BE2C (cell line): ENCODE measurements around the gene C4A. TPM values are rescaled to one million over a fixed set of nuclear protein-coding genes. Genes with fewer than 3 reads are reported as not detected.
"Not testable (repeated sequence)": the region's sequence is repeated elsewhere in the genome, so short reads cannot be mapped to it uniquely, and the experiment has no call there.

ENCODE experiments used
- DNase-seq: peaks from one replicate; pipeline ENCODE4 v3.0.0-alpha.2; 2020
- H3K27me3 ChIP-seq: fragments of 250-450 bp; sonication (Bioruptor Pico); 2 replicates; pipeline ENCODE4 v1.5.1; 2020; ENCODE audit warnings: mild to moderate bottlenecking
- H3K36me3 ChIP-seq: fragments of 250-450 bp; sonication (Bioruptor Pico); 2 replicates; pipeline ENCODE4 v1.5.1; 2020; ENCODE audit warnings: mild to moderate bottlenecking
- H3K4me1 ChIP-seq: fragments of 250-450 bp; sonication (Bioruptor Pico); 2 replicates; pipeline ENCODE4 v1.5.1; 2020
- H3K4me3 ChIP-seq: 2 replicates; pipeline ENCODE4 v1.5.1; 2011; ENCODE audit warnings: low read depth, low read length
- H3K9me3 ChIP-seq: fragments of 250-450 bp; sonication (Bioruptor Pico); 2 replicates; pipeline ENCODE4 v1.5.1; 2020
- CTCF ChIP-seq: IDR thresholded peaks from 2 replicates; pipeline ENCODE4 v1.5.1; 2012; ENCODE audit warnings: mild to moderate bottlenecking, low read depth, low read length
- polyA plus RNA-seq: library from polyadenylated mRNA; unstranded; fragments of >200 nt; gene quantifications from one replicate; pipeline ENCODE4 v1.2.1, GENCODE V29; 2012; ENCODE audit warnings: low read depth, missing spikeins; ENCODE audit not compliant: insufficient read length, insufficient read depth

The C4A gene
- 3.4 TPM for polyA plus RNA-seq

GRCh38 chr6:31981744-31982143 is at the start of gene C4A:
C4A (plus strand) TSS chr6:31982057; CDS start chr6:31982108, 51 bp downstream.
- H3K36me3 ChIP-seq, DNase-seq, H3K4me1 ChIP-seq, H3K4me3 ChIP-seq, H3K9me3 ChIP-seq, H3K27me3 ChIP-seq: not testable (repeated sequence)

- H3K9me3 ChIP-seq, H3K4me1 ChIP-seq, DNase-seq, H3K4me3 ChIP-seq, H3K27me3 ChIP-seq, H3K36me3 ChIP-seq: not testable (repeated sequence)
Measured at GRCh38 chr6:31932137-31932536, 49.7 kb upstream of the C4A start.

- Histone ChIP-seq H3K36me3 (no peaks in the 10 kb centered on the region), H3K4me3 (no peak overlapping the region), H3K27me3 (no peaks in the 10 kb centered on the region), H3K4me1 (no peaks in the 10 kb centered on the region), H3K9me3 (no peaks in the 10 kb centered on the region; the same call in 1 of the 2 replicates)
- no peak for TF ChIP-seq CTCF
- no peak for DNase-seq
Measured at GRCh38 chr6:31933537-31933936, 48.3 kb upstream of the C4A start.

- H3K4me1 ChIP-seq: no peaks in the 10 kb centered on the region; the same call in 1 of the 2 replicates
- no peaks in the 10 kb centered on the region for H3K36me3 ChIP-seq
- DNase-seq: no peak
- no peaks in the 10 kb centered on the region for H3K27me3 ChIP-seq
- no peak for TF ChIP-seq CTCF
- no peak overlapping the region for H3K4me3 ChIP-seq
- H3K9me3 ChIP-seq: no peaks in the 10 kb centered on the region; the same call in 1 of the 2 replicates
Measured at GRCh38 chr6:31935021-31935420, 46.8 kb upstream of the C4A start.

GRCh38 chr6:31935823-31936222 is 46.0 kb upstream of the C4A start:
- no peak for TF ChIP-seq CTCF
- Histone ChIP-seq H3K27me3 (no peaks in the 10 kb centered on the region), H3K36me3 (no peaks in the 10 kb centered on the region), H3K4me3 (no peak overlapping the region), H3K4me1 (no peaks in the 10 kb centered on the region; the same call in 1 of the 2 replicates), H3K9me3 (no peaks in the 10 kb centered on the region; the same call in 1 of the 2 replicates)
- no peak for DNase-seq

- Histone ChIP-seq H3K27me3 (no peaks in the 10 kb centered on the region), H3K4me1 (no peaks in the 10 kb centered on the region; the same call in 1 of the 2 replicates), H3K36me3 (no peaks in the 10 kb centered on the region), H3K9me3 (no peaks in the 10 kb centered on the region), H3K4me3 (no peak overlapping the region)
- TF ChIP-seq CTCF: no peak
- no peak for DNase-seq
Measured at GRCh38 chr6:31940256-31940664, 41.6 kb upstream of the C4A start.

GRCh38 chr6:31943742-31944141 is 38.1 kb upstream of the C4A start:
- peaks cover 8% of the 10 kb centered on the region; the same call in 1 of the 2 replicates for H3K27me3 ChIP-seq
- H3K4me1 ChIP-seq: no peaks in the 10 kb centered on the region; the same call in 1 of the 2 replicates
- no peaks in the 10 kb centered on the region for H3K36me3 ChIP-seq
- no peak overlapping the region for H3K4me3 ChIP-seq
- H3K9me3 ChIP-seq: no peaks in the 10 kb centered on the region
- no peak for TF ChIP-seq CTCF
- no peak for DNase-seq
